ENCODE measurements around the gene FOXP1.
"Not testable (repeated sequence)": the region's sequence is repeated elsewhere in the genome, so short reads cannot be mapped to it uniquely, and the experiment has no call there.

Gene FOXP1

GRCh38 chr3:70982700-70983140 lies 600.8 kb downstream of the FOXP1 start:
- DNase-seq: peak; percentile 33

- no peak for DNase-seq
These were observed 601.2 kb downstream of the FOXP1 start for GRCh38 chr3:70982284-70982683.

DNA sequence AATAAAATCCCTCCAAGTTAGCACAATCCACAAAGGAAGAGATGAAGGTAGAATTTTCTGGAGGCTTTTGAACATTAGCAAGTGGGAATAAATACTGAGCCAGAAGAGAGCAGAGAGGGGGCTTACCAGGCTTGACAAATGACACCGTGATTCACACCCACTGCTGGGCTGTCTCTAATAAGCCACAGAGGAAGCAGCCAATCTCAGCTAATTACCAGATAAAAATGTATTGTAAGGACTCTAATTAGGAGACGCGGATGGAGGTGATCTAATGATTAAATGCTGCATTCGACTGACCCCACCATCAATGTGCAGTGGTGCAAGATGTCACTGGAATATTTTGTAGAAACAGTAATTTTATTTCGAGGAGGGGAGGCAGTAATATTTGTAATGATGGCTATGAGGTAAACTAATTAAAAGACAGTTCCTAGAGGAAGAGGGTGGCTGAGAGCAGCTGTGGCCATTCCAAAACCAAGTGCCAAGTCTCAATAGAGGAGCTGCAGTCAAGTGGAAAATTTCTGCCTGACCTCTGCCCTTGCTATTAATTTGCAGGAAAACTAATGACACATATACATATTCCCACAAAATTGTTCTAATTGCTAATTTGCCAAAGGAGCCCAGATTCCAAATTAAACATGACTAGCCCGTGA lies 602.2 kb downstream of the FOXP1 start:
- no peak for DNase-seq

DNA sequence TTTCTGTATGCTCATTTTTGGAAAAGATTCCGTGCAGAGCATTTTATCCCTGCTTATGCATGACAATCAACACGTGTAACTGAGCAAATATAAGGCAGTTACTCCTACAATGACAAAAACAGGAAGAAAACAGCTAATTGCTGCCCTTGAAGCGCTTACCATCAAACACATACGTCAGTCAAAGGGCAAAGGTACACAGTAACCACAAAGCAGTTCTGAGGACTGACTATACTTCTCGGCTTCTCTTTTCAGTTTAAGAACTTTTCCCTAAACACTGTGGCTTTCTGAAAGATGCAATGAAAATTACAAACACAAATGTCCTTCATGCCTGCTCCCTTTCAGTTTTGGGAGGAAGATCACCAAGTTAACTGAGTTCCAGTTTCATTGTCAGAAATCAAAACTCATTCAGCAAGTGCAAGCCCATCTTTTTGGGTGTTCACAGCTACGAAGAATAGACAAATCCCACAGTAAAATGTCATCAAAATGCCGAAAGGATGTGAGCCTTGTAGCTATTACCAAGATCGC lies 602.8 kb downstream of the FOXP1 start:
- DNase-seq: peak; percentile 19

DNA sequence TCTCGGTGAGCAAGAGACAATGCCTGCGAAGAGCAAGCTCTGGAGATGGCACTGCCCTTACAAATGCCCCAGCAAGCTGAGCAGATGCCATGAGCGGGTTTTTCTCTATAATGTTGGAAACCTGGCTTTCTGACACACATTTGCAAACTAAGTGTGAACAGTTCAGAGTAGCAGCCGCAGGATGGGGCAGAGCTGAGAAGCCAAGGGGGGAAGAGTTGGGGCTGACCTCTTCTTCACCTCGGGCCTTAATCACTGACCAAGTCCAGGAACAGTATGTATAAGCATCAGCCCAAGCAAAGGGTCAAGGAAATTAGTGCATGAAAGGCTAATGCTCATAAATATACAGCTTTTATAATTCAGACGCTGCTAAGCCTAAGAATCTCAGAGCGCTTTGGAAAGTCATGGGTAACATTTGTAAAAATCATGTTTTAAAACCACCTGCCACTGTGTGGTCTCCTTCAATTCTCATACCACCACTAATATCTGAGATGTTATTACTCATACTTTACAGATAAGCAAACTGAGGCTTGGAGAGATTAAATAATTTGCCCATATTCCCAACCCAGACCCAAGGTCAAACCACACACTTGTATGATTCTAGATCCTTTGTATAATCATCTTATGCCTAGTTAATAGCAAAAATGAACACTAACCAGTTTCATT lies 603.4 kb downstream of the FOXP1 start:
- no peak for DNase-seq

DNA sequence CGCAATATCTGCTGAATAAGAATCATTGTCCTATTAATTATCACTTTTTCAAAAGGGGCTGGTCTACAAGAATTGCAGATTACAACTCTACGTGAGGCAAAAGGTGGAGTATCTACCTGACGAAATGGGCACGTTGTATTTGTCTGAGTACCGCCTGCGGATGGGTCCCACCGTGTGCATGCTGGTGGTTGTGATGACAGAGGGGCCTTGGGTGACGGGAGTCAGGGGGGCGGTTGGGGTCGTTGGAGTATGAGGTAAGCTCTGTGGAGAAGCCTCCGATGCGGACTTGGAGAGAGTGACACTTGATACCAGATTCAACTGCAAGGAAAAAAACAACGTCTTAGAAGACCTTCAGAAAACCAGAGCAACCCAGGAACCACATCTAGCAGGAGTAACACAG lies 605.8 kb downstream of the FOXP1 start:
- DNase-seq: no peak

DNA sequence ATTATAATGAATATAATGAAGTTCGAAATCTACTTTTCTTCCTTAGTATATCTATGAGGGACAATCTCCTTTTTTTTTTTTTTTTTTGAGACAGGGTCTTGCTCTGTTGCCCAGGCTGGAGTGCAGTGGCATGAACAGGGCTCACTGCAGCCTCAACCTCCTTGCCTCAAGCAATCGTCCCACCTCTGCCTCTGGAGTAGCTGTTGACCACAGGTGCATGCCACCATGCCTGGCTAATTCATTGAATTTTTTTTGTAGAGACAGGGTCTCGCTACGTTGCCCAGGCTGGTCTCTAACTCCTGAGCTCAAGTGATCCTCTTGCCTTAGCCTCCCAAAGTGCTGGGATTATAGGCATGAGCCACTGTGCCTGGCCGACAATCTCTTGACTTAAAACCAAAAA lies 607.5 kb downstream of the FOXP1 start:
- DNase-seq: not testable (repeated sequence)

GRCh38 chr3:70974747-70975146 lies 608.8 kb downstream of the FOXP1 start:
- no peak for DNase-seq

- no peak for DNase-seq
These were observed 610.0 kb downstream of the FOXP1 start for GRCh38 chr3:70973558-70973957.

- no peak for DNase-seq
These were observed 610.7 kb downstream of the FOXP1 start for GRCh38 chr3:70972855-70973254.

- DNase-seq: no peak
These were observed 612.6 kb downstream of the FOXP1 start for GRCh38 chr3:70970952-70971351.

DNA sequence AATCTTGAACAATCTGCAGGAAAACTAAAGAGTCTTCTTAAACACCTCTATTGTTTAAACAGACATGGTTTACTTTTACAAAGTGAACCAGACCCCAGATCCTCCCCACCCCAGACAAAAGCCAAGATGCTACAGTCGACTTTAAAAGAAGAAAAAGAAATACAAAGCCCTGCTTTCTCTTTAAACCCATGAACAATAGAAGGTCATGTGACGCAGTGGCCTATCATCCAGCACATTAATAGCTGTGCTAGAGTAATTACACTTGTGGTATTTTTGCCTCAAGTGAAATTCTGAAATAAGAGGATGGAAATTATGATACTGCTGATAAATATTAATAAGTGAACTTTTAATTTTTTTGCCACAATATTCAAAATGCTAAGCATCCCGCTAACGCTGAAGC lies 613.4 kb downstream of the FOXP1 start:
- DNase-seq: no peak

- no peak for DNase-seq
These were observed 619.9 kb downstream of the FOXP1 start for GRCh38 chr3:70963431-70964275.

GRCh38 chr3:70959506-70960291 lies 623.8 kb downstream of the FOXP1 start:
- no peak for DNase-seq

GRCh38 chr3:70952033-70952747 lies 631.3 kb downstream of the FOXP1 start:
- no peak for DNase-seq

- no peak for DNase-seq
These were observed 632.2 kb downstream of the FOXP1 start for GRCh38 chr3:70951316-70951715.

DNA sequence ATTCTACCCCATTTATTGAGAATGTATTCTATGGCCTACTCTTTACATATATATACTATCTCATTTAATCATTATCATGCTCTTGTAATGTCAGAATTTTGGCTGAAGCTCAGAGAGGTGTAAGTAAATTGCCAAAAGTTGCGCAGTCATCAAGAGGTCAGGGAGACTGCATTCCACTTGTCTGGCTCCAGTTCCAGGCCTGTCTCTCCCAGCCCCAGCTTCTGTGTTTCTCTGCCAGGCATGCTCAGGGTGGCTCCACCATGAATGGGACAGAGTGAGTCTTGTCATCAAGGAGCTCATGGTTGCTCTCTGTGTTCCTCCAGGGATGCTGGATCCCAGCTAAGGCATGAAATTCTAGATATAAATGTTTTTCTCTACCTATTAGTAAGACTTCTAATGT lies 635.9 kb downstream of the FOXP1 start:
- DNase-seq: no peak

- DNase-seq: no peak
These were observed 639.6 kb downstream of the FOXP1 start for GRCh38 chr3:70943886-70944285.

DNA sequence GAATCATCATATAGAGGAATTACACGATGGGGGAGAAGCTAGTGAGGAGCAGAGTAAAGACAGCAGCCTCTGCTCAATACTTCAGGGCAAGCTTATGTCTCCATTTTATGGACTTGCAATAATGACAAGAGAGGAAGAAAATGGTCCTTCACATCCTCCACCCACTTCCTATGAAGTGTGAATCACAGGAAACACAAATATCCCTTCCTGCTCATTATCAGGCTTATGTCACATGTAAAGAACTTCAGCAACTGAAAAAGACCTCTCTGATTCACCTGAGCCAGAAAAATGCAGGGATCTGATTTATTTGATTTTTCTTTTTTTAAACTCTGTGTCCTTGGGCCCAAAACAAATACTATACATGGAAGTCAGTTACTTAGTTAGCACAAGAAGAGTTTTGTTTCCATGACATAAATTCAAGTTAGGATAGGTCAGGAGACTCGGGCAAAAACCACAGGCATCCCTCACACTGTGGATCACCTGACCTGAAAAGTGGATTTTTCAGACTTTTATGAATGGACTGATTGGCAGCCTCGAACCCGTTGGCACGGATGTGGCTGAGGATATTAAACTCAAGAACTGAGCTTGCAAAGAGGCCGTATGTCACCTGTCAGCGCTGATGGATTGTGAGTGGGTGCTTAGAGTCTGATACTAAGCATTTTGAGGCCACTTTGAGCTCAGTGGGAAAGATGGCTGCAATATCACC lies 650.3 kb downstream of the FOXP1 start:
- DNase-seq: no peak

GRCh38 chr3:70930066-70930465 lies 653.5 kb downstream of the FOXP1 start:
- no peak for DNase-seq

- no peak for DNase-seq
These were observed 656.3 kb downstream of the FOXP1 start for GRCh38 chr3:70927239-70927638.
